Ovary (tissue), 9 donors: ENCODE measurements around the gene NPHP4. TPM values are rescaled to one million over a fixed set of nuclear protein-coding genes. Genes with fewer than 3 reads are reported as not detected.

Experiments used
- DNase-seq, 5 donors: peaks; one replicate each; pipeline ENCODE4 v3.0.0-alpha.2; 2019 to 2020
- H3K27ac ChIP-seq, 2 donors: fragments of 200-600 bp; one replicate each; pipeline versions ENCODE4 v1.5.1 to v1.8.0; 2019 to 2022
- H3K27me3 ChIP-seq: fragments of 200-600 bp; one replicate; pipeline ENCODE4 v1.8.0; 2022
- H3K36me3 ChIP-seq: fragments of 200-600 bp; sonication (generic); one replicate; pipeline ENCODE4 v1.5.1; 2019
- H3K4me1 ChIP-seq: one replicate; pipeline ENCODE4 v1.8.1; 2013; ENCODE audit warnings: mild to moderate bottlenecking, moderate library complexity; ENCODE audit not compliant: insufficient read depth
- H3K4me3 ChIP-seq: fragments of 200-600 bp; sonication (generic); one replicate; pipeline ENCODE4 v1.5.1; 2017
- H3K9me3 ChIP-seq, 2 donors: fragments of 200-600 bp in 1 of 2; sonication (generic) in 1 of 2; one replicate each; pipeline versions ENCODE4 v1.5.1 to v1.8.1; 2013 to 2019; ENCODE audit warnings: mild to moderate bottlenecking in 1 of 2, moderate library complexity in 1 of 2
- CTCF ChIP-seq, 3 donors: fragments of 450-650 bp in 2 of 3; fragments of 200-600 bp in 1 of 3; IDR thresholded peaks; one replicate each; pipeline versions ENCODE4 v1.5.1 to v1.8.0; 2016 to 2022; ENCODE audit warnings: antibody characterized with exemption in 3 of 3, mild to moderate bottlenecking in 1 of 3
- EP300 ChIP-seq: sonication (generic); formaldehyde crosslinking; IDR thresholded peaks from one replicate; pipeline ENCODE4 v1.6.1; 2017; ENCODE audit warnings: antibody characterized with exemption
- POLR2A ChIP-seq: fragments of 450-650 bp; IDR thresholded peaks from one replicate; pipeline ENCODE4 v1.6.1; 2017; ENCODE audit warnings: antibody characterized with exemption, mild to moderate bottlenecking, moderate library complexity
- WGBS, 3 donors: extraction: QIAGEN DNeasy Blood & Tissue Kit in 1 of 3; methylation state at CpG; one replicate each; pipeline versions ENCODE4 v1.1.5 to v1.1.7; 2013 to 2017; 5-methylcytosine and 5-hydroxymethylcytosine counted together
- intact Hi-C, 4 donors: fragments of 100-400 bp; cut with DNase I; formaldehyde crosslinking; loops; one replicate each; pipeline versions ENCODE4 v1.11.0 to v1.15.1; 2022 to 2023
- polyA plus RNA-seq, 2 donors: library from polyadenylated mRNA; stranded (reverse); fragments of 200-250 nt in 1 of 2; fragments of 350-450 nt in 1 of 2; fragmentation: Illumina TruSeq in 1 of 2; extraction: RNeasy Lipid Tissue Mini Kit (QIAGEN cat#74804) in 1 of 2; gene quantifications; one replicate each; pipeline ENCODE4 v1.2.3, GENCODE V29; 2013 to 2014
- total RNA-seq, 7 donors: library from RNA; depleted of rRNA in 2 of 7; stranded (reverse); fragments of >200 nt in 2 of 7; fragmentation: NEBNext Ultra II Directional in 3 of 7; extraction: Animal tissue kit (Norgen Biotek cat#: 25700) in 3 of 7; gene quantifications; one replicate each; pipeline versions ENCODE4 v1.1.0 to v1.2.4, GENCODE V29; 2016 to 2023
- donor health status: DM: no; HTN: no; CAD: no; lungs with moderate emphysema.
- donor health status: DM: no; HTN: no; CAD: no.
- donor health status: Bipolar disorder and iron deficiency.
- donor health status: DM: yes; HTN: yes; CAD: no.
- donor health status: DM: no; HTN: no; CAD: no.
- donor health status: DM: yes; HTN: yes; CAD: no.

Gene NPHP4
- total and polyA plus RNA-seq, 9 donors = 1.5 to 20.8 (median 10.7) TPM

GRCh38 chr1:5917281-5917590, 75.0 kb downstream of the NPHP4 start:
- Histone ChIP-seq H3K4me3 (no peak overlapping the region), H3K4me1 (peaks cover 8% of the 10 kb centered on the region), H3K27ac (no peak overlapping the region), H3K9me3 (no peaks in the 10 kb centered on the region), H3K27me3 (no peaks in the 10 kb centered on the region), H3K36me3 (no peaks in the 10 kb centered on the region)
- intact Hi-C loops = loop anchor here in 3 of 4 donors (5.0 to 10.0 kb wide), 3 partner anchors 412 to 1262 kb away; partner anchors contain the start of gene AJAP1 (in 1 of the 3)
- TF ChIP-seq CTCF (IDR thresholded peaks at IDR 0.05) (no peak), EP300 (no peak), POLR2A (no peak)
- WGBS, 3 donors = 92 to 98% (median 92%) methylated on average over 3 of the region's 3 CpGs
- DNase-seq = no peak

DNA sequence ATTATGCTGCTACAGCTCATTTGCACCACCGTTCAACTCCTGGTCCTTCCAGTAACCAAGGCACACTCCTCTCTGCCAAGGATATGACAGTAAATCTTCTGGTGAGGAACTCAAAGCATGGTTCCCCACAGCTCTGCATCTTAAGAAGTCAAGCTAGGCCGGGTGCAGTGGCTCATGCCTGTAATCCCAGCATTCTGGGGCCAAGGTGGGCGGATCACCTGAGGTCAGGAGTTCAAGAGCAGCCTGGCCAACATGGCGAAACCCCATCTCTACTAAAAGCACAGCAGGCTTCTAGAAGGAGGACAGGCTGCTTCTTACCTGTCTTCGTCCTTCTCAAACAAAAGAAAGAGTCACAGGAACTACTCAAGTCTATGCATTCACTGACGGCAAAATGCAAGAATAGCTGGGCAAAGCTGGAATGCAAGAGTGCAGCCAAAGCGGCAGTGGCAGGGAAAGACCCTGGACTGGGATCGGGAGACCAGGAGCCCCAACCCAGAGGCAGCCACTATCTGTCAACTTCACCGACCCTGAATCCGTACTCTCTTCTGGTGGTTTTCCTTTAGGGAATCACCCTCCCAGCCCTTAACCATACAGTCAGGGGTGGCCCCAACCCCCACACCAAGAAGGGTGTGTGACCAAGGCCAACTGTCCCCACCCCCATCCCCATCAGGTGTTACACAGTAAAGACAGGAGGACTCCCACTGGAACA, 75.5 kb downstream of the NPHP4 start:
- intact Hi-C loops = loop anchor here in 3 of 4 donors (5.0 to 10.0 kb wide), 3 partner anchors 412 to 1262 kb away; partner anchors contain the start of gene AJAP1 (in 1 of the 3)
- DNase-seq = no peak

GRCh38 chr1:5915587-5916571, 76.3 kb downstream of the NPHP4 start:
- Histone ChIP-seq H3K4me1 (peaks cover 7% of the 10 kb centered on the region), H3K27me3 (no peaks in the 10 kb centered on the region), H3K36me3 (no peaks in the 10 kb centered on the region), H3K27ac (peak overlapping the region in 1 of 2 donors; percentile 53), H3K9me3 (no peaks in the 10 kb centered on the region), H3K4me3 (no peak overlapping the region)
- TF ChIP-seq POLR2A (no peak), CTCF (IDR thresholded peaks at IDR 0.05) (peak; percentile 61 to 71 (median 66)), EP300 (no peak)
- WGBS, 3 donors = 22 to 26% (median 23%) methylated on average over 11 of the region's 11 CpGs
- peak; percentile 43 to 69 (median 56) for DNase-seq
- intact Hi-C loops = loop anchor here in 3 of 4 donors (2.0 to 10.0 kb wide), 4 partner anchors 405 to 1261 kb away; partner anchors contain the start of gene AJAP1 (in 1 of the 3)

More for the DNA sequence above, 75.5 kb downstream of the NPHP4 start:
- Histone ChIP-seq H3K4me1 (peaks cover 7% of the 10 kb centered on the region), H3K9me3 (no peaks in the 10 kb centered on the region), H3K36me3 (no peaks in the 10 kb centered on the region), H3K4me3 (no peak overlapping the region), H3K27me3 (no peaks in the 10 kb centered on the region), H3K27ac (no peak overlapping the region)
- 90 to 92% (median 90%) methylated on average over 10 of the region's 10 CpGs for WGBS, 3 donors
- TF ChIP-seq POLR2A = no peak
- TF ChIP-seq CTCF (IDR thresholded peaks at IDR 0.05) = no peak
- TF ChIP-seq EP300 = no peak

GRCh38 chr1:5914676-5915365, 77.4 kb downstream of the NPHP4 start:
- DNase-seq = no peak
- Histone ChIP-seq H3K9me3 (no peaks in the 10 kb centered on the region), H3K4me1 (peaks cover 7% of the 10 kb centered on the region), H3K4me3 (no peak overlapping the region), H3K27ac (peak overlapping the region in 1 of 2 donors; percentile 53), H3K27me3 (no peaks in the 10 kb centered on the region), H3K36me3 (no peaks in the 10 kb centered on the region)
- 82 to 87% (median 85%) methylated on average over 14 of the region's 14 CpGs for WGBS, 3 donors
- intact Hi-C loops = loop anchor here in 3 of 4 donors (2.0 to 10.0 kb wide), 4 partner anchors 404 to 1260 kb away; partner anchors contain the start of gene AJAP1 (in 1 of the 3)
- TF ChIP-seq POLR2A (no peak), EP300 (no peak), CTCF (IDR thresholded peaks at IDR 0.05) (no peak)
